ENCODE results near the gene C1RL. TPM values are rescaled to one million over a fixed set of nuclear protein-coding genes. Genes with fewer than 3 reads are reported as not detected.

The C1RL gene
- total RNA-seq, 1 experiment from 2014 or later: 17.7 TPM

- TF ChIP-seq AR (CRISPR knock-in tag; IDR thresholded peaks at IDR 0.05) (no peak), MLX (CRISPR knock-in tag; IDR thresholded peaks at IDR 0.05) (no peak), CREM (CRISPR knock-in tag; IDR thresholded peaks at IDR 0.05) (no peak), ETV6 (CRISPR knock-in tag; IDR thresholded peaks at IDR 0.05) (no peak), ZMAT4 (CRISPR knock-in tag; IDR thresholded peaks at IDR 0.05) (no peak), ELF4 (CRISPR knock-in tag; IDR thresholded peaks at IDR 0.05; ENCODE audit: low read depth) (no peak), NFYB (CRISPR knock-in tag; conservative IDR thresholded peaks at IDR 0.05; ENCODE audit: low read depth) (no peak), IRF2 (CRISPR knock-in tag; IDR thresholded peaks at IDR 0.05; ENCODE audit: borderline replicate concordance, low read depth) (no peak), ZNF416 (CRISPR knock-in tag; IDR thresholded peaks at IDR 0.05) (no peak), GABPB1 (CRISPR knock-in tag; IDR thresholded peaks at IDR 0.05) (no peak), E2F4 (CRISPR knock-in tag; IDR thresholded peaks at IDR 0.05; ENCODE audit: borderline replicate concordance, low read depth) (no peak), E2F5 (CRISPR knock-in tag; IDR thresholded peaks at IDR 0.05) (no peak), FOXK1 (CRISPR knock-in tag; IDR thresholded peaks at IDR 0.05) (no peak), SMAD3 (CRISPR knock-in tag; IDR thresholded peaks at IDR 0.05; ENCODE audit: borderline replicate concordance) (no peak), PREB (CRISPR knock-in tag; IDR thresholded peaks at IDR 0.05; ENCODE audit: borderline replicate concordance) (no peak), ZNF425 (CRISPR knock-in tag; conservative IDR thresholded peaks at IDR 0.05) (no peak)
Observed at GRCh38 chr12:7103837-7104584, 5.0 kb downstream of the C1RL start (continued).

Measured in WTC11 (cell line).